ENCODE measurements around the gene FRMPD3. TPM values are rescaled to one million over a fixed set of nuclear protein-coding genes. Genes with fewer than 3 reads are reported as not detected.

The FRMPD3 gene
- polyA plus RNA-seq (2013, experiment 1 of 2): 0.22 TPM
- 0.20 TPM for polyA plus RNA-seq (2013, experiment 2 of 2)

- Histone ChIP-seq H2BK5ac (ENCODE audit: low read length) (no peak within 1 kb of the TSS), H3K4me1 (ENCODE audit: control insufficient read depth, low read depth, low read length) (no peaks in the 10 kb centered on the region), H3K36me3 (ENCODE audit: control insufficient read depth, insufficient read depth, low read length) (no peaks in the 10 kb centered on the region), H2BK120ac (ENCODE audit: low read depth, low read length) (no peak within 1 kb of the TSS), H3K18ac (ENCODE audit: low read length) (no peak within 1 kb of the TSS), H3K4ac (ENCODE audit: low read depth, low read length) (no peak within 1 kb of the TSS), H3K23ac (ENCODE audit: low read length) (peak within 1 kb of the TSS; percentile 45), H3K56ac (ENCODE audit: low read length) (peak within 1 kb of the TSS; percentile 49), H3K9ac (ENCODE audit: low read length) (no peak within 1 kb of the TSS), H3K4me2 (ENCODE audit: low read length) (peak within 1 kb of the TSS; percentile 50), H3K79me1 (ENCODE audit: low read length) (no peaks in the 10 kb centered on the region), H3K4me3 (ENCODE audit: low read length) (no peak within 1 kb of the TSS), H2AK5ac (ENCODE audit: low read length) (no peak within 1 kb of the TSS), H3K27me3 (ENCODE audit: insufficient read depth, low read length, poor library complexity) (peaks cover 7% of the 10 kb centered on the region), H2BK15ac (replicated peaks; ENCODE audit: low read depth) (no peak within 1 kb of the TSS), H4K8ac (ENCODE audit: low read depth, low read length) (no peak within 1 kb of the TSS), H4K5ac (ENCODE audit: low read length) (no peak within 1 kb of the TSS), H3K79me2 (ENCODE audit: control insufficient read depth, insufficient read depth, low read length) (no peaks in the 10 kb centered on the region), H3K27ac (ENCODE audit: low read depth, low read length) (no peak within 1 kb of the TSS)
- WGBS (ENCODE audit: extremely low coverage, insufficient coverage, low lambda C conversion rate): no CpG with 5 or more reads among the region's 69 CpGs
- peak; percentile 57 for DNase-seq
Observed at GRCh38 chrX:107448998-107449835, at the start of gene FRMPD3. FRMPD3 (plus strand) TSS chrX:107449652; CDS start chrX:107526589, 76,937 bp downstream.

- no CpG with 5 or more reads among the region's 2 CpGs for whole genome bisulfite sequencing (ENCODE audit: extremely low coverage, insufficient coverage, low lambda C conversion rate)
Observed at GRCh38 chrX:107420571-107420970, 28.9 kb upstream of the FRMPD3 start.

GRCh38 chrX:107421337-107421861, 28.1 kb upstream of the FRMPD3 start:
- H2BK15ac ChIP-seq (replicated peaks; ENCODE audit: low read depth): no peak overlapping the region
- no peak overlapping the region for H3K18ac ChIP-seq (ENCODE audit: low read length)
- H2BK5ac ChIP-seq (ENCODE audit: low read length): no peak overlapping the region
- H4K8ac ChIP-seq (ENCODE audit: low read depth, low read length): no peak overlapping the region
- no peak overlapping the region for H3K27ac ChIP-seq (ENCODE audit: low read depth, low read length)
- H3K9ac ChIP-seq (ENCODE audit: low read length): no peak overlapping the region
- no peak overlapping the region for H3K23ac ChIP-seq (ENCODE audit: low read length)
- H3K79me2 ChIP-seq (ENCODE audit: control insufficient read depth, insufficient read depth, low read length): no peaks in the 10 kb centered on the region
- whole genome bisulfite sequencing (ENCODE audit: extremely low coverage, insufficient coverage, low lambda C conversion rate): no CpG with 5 or more reads among the region's 3 CpGs
- H3K4me1 ChIP-seq (ENCODE audit: control insufficient read depth, low read depth, low read length): no peaks in the 10 kb centered on the region
- no peak overlapping the region for H3K4me3 ChIP-seq (ENCODE audit: low read length)
- no peak overlapping the region for H4K5ac ChIP-seq (ENCODE audit: low read length)
- H3K4ac ChIP-seq (ENCODE audit: low read depth, low read length): no peak overlapping the region
- DNase-seq: no peak
- H2BK120ac ChIP-seq (ENCODE audit: low read depth, low read length): no peak overlapping the region
- H3K27me3 ChIP-seq (ENCODE audit: insufficient read depth, low read length, poor library complexity): no peaks in the 10 kb centered on the region
- H3K56ac ChIP-seq (ENCODE audit: low read length): no peak overlapping the region
- H2AK5ac ChIP-seq (ENCODE audit: low read length): no peak overlapping the region
- H3K36me3 ChIP-seq (ENCODE audit: control insufficient read depth, insufficient read depth, low read length): no peaks in the 10 kb centered on the region
- no peak overlapping the region for H3K4me2 ChIP-seq (ENCODE audit: low read length)
- no peaks in the 10 kb centered on the region for H3K79me1 ChIP-seq (ENCODE audit: low read length)

More at GRCh38 chrX:107420571-107420970, 28.9 kb upstream of the FRMPD3 start:
- Histone ChIP-seq H3K9ac (ENCODE audit: low read length) (no peak overlapping the region), H4K8ac (ENCODE audit: low read depth, low read length) (no peak overlapping the region), H3K18ac (ENCODE audit: low read length) (no peak overlapping the region), H3K79me1 (ENCODE audit: low read length) (no peaks in the 10 kb centered on the region), H3K27me3 (ENCODE audit: insufficient read depth, low read length, poor library complexity) (no peaks in the 10 kb centered on the region), H3K4me2 (ENCODE audit: low read length) (no peak overlapping the region), H2BK5ac (ENCODE audit: low read length) (no peak overlapping the region), H3K4ac (ENCODE audit: low read depth, low read length) (no peak overlapping the region), H3K56ac (ENCODE audit: low read length) (no peak overlapping the region), H3K27ac (ENCODE audit: low read depth, low read length) (no peak overlapping the region), H3K36me3 (ENCODE audit: control insufficient read depth, insufficient read depth, low read length) (no peaks in the 10 kb centered on the region), H2BK120ac (ENCODE audit: low read depth, low read length) (no peak overlapping the region), H3K23ac (ENCODE audit: low read length) (no peak overlapping the region), H3K4me1 (ENCODE audit: control insufficient read depth, low read depth, low read length) (no peaks in the 10 kb centered on the region), H4K5ac (ENCODE audit: low read length) (no peak overlapping the region), H3K79me2 (ENCODE audit: control insufficient read depth, insufficient read depth, low read length) (no peaks in the 10 kb centered on the region), H2BK15ac (replicated peaks; ENCODE audit: low read depth) (no peak overlapping the region), H2AK5ac (ENCODE audit: low read length) (no peak overlapping the region), H3K4me3 (ENCODE audit: low read length) (no peak overlapping the region)
- no peak for DNase-seq

GRCh38 chrX:107429090-107429489, 20.4 kb upstream of the FRMPD3 start:
- Histone ChIP-seq H2AK5ac (ENCODE audit: low read length) (no peak overlapping the region), H3K4me3 (ENCODE audit: low read length) (no peak overlapping the region), H3K9ac (ENCODE audit: low read length) (no peak overlapping the region), H3K4ac (ENCODE audit: low read depth, low read length) (no peak overlapping the region), H3K4me2 (ENCODE audit: low read length) (no peak overlapping the region), H3K79me1 (ENCODE audit: low read length) (no peaks in the 10 kb centered on the region), H3K23ac (ENCODE audit: low read length) (no peak overlapping the region), H2BK5ac (ENCODE audit: low read length) (no peak overlapping the region), H3K56ac (ENCODE audit: low read length) (no peak overlapping the region), H4K5ac (ENCODE audit: low read length) (no peak overlapping the region), H2BK15ac (replicated peaks; ENCODE audit: low read depth) (no peak overlapping the region), H4K8ac (ENCODE audit: low read depth, low read length) (no peak overlapping the region), H3K27ac (ENCODE audit: low read depth, low read length) (no peak overlapping the region), H3K27me3 (ENCODE audit: insufficient read depth, low read length, poor library complexity) (no peaks in the 10 kb centered on the region), H3K4me1 (ENCODE audit: control insufficient read depth, low read depth, low read length) (no peaks in the 10 kb centered on the region), H3K79me2 (ENCODE audit: control insufficient read depth, insufficient read depth, low read length) (no peaks in the 10 kb centered on the region), H3K18ac (ENCODE audit: low read length) (no peak overlapping the region), H2BK120ac (ENCODE audit: low read depth, low read length) (no peak overlapping the region), H3K36me3 (ENCODE audit: control insufficient read depth, insufficient read depth, low read length) (no peaks in the 10 kb centered on the region)
- no CpG with 5 or more reads among the region's 6 CpGs for WGBS (ENCODE audit: extremely low coverage, insufficient coverage, low lambda C conversion rate)
- peak; percentile 51 for DNase-seq

GRCh38 chrX:107440187-107440586, 9.3 kb upstream of the FRMPD3 start:
- no peak overlapping the region for H2BK5ac ChIP-seq (ENCODE audit: low read length)
- H3K4me2 ChIP-seq (ENCODE audit: low read length): no peak overlapping the region
- H2BK120ac ChIP-seq (ENCODE audit: low read depth, low read length): no peak overlapping the region
- no peak overlapping the region for H3K56ac ChIP-seq (ENCODE audit: low read length)
- no peaks in the 10 kb centered on the region for H3K36me3 ChIP-seq (ENCODE audit: control insufficient read depth, insufficient read depth, low read length)
- H3K27me3 ChIP-seq (ENCODE audit: insufficient read depth, low read length, poor library complexity): no peaks in the 10 kb centered on the region
- H3K23ac ChIP-seq (ENCODE audit: low read length): no peak overlapping the region
- H2AK5ac ChIP-seq (ENCODE audit: low read length): no peak overlapping the region
- no peaks in the 10 kb centered on the region for H3K4me1 ChIP-seq (ENCODE audit: control insufficient read depth, low read depth, low read length)
- no peak overlapping the region for H3K9ac ChIP-seq (ENCODE audit: low read length)
- no peak overlapping the region for H2BK15ac ChIP-seq (replicated peaks; ENCODE audit: low read depth)
- no peaks in the 10 kb centered on the region for H3K79me2 ChIP-seq (ENCODE audit: control insufficient read depth, insufficient read depth, low read length)
- H3K27ac ChIP-seq (ENCODE audit: low read depth, low read length): no peak overlapping the region
- no CpG with 5 or more reads among the region's 3 CpGs for WGBS (ENCODE audit: extremely low coverage, insufficient coverage, low lambda C conversion rate)
- H3K18ac ChIP-seq (ENCODE audit: low read length): no peak overlapping the region
- H3K79me1 ChIP-seq (ENCODE audit: low read length): no peaks in the 10 kb centered on the region
- H3K4ac ChIP-seq (ENCODE audit: low read depth, low read length): no peak overlapping the region
- H4K5ac ChIP-seq (ENCODE audit: low read length): no peak overlapping the region
- DNase-seq: no peak
- H3K4me3 ChIP-seq (ENCODE audit: low read length): no peak overlapping the region
- H4K8ac ChIP-seq (ENCODE audit: low read depth, low read length): no peak overlapping the region

Measured in mesendoderm (in vitro differentiated cells).